K562 (cell line): Measurements from ENCODE around the gene SOX18. TPM values are rescaled to one million over a fixed set of nuclear protein-coding genes. Genes with fewer than 3 reads are reported as not detected.
A peak's percentile ranks its signal among the peaks of the same experiment; 100 is the strongest.

ENCODE experiments used
- ATAC-seq: fragments of 200-7000 bp; cut with Tn5 transposase; 3 replicates; pipeline ENCODE4 v1.9.1; 2020; ENCODE audit warnings: moderate library complexity
- BruUV-seq: library from RNA; stranded (reverse); fragments of 400-500 nt; replicated peaks from 2 replicates; lab custom pipeline; 2021; lab: Mats Ljungman, UMichigan
- CTCF ChIA-PET: fragments of 300-600 bp; formaldehyde crosslinking; extraction: SDS; loops from one replicate; lab custom pipeline; 2021; ENCODE audit warnings: low intra/inter-chr PET ratio; lab: Yijun Ruan, JAX
- POLR2A ChIA-PET: fragments of 300-600, 350-650 bp; sonication (Branson Sonifier 250); formaldehyde crosslinking; extraction: SDS; loops from one replicate; lab custom pipeline; 2021; ENCODE audit warnings: antibody characterized with exemption, inconsistent platforms; lab: Yijun Ruan, JAX
- DNase-seq, 4 experiments: peaks; one replicate each; pipeline versions ENCODE4 v3.0.0 to v3.0.0-alpha.2; 2011 to 2018; ENCODE audit warnings: low spot score in 3 of 4, mixed read lengths in 3 of 4; ENCODE audit errors: extremely low read depth in 1 of 4
- FAIRE-seq: peaks from 2 replicates; lab custom pipeline; 2011; peaks lifted over from hg19 to GRCh38; lab: Jason Lieb, UNC
- H2AFZ ChIP-seq: 2 replicates; pipeline ENCODE4 v1.6.0; 2011; ENCODE audit warnings: low read depth, low read length, control low read depth, inconsistent platforms
- H3K27ac ChIP-seq: fragments of 200-600 bp; 3 replicates; pipeline ENCODE4 v1.8.0; 2011; ENCODE audit warnings: low read depth, mild to moderate bottlenecking, control low read depth, inconsistent platforms, low read length, moderate library complexity, mixed read lengths; ENCODE audit errors: extremely low read depth
- H3K27me3 ChIP-seq, 2 experiments: fragments of 300-600 bp in 1 of 2; 2 replicates in 1 of 2; 3 replicates in 1 of 2; pipeline versions ENCODE4 v1.6.0 to v1.8.0; 2011; ENCODE audit warnings: inconsistent platforms in 2 of 2, low read length in 2 of 2, mild to moderate bottlenecking in 1 of 2, mixed read lengths in 1 of 2, moderate library complexity in 1 of 2; ENCODE audit not compliant: control insufficient read depth in 2 of 2, insufficient read depth in 2 of 2
- H3K36me3 ChIP-seq: fragments of 300-600 bp; 3 replicates; pipeline ENCODE4 v1.8.0; 2011; ENCODE audit warnings: mild to moderate bottlenecking, low read length, inconsistent platforms; ENCODE audit not compliant: control insufficient read depth, insufficient read depth
- H3K4me1 ChIP-seq, 2 experiments: fragments of 200-600 bp in 1 of 2; replicated peaks in 1 of 2; 2 replicates in 1 of 2; 3 replicates in 1 of 2; pipeline versions ENCODE4 v1.5.1 to v1.8.0; 2011; ENCODE audit warnings: inconsistent platforms in 2 of 2, low read length in 2 of 2, mild to moderate bottlenecking in 1 of 2, mixed read lengths in 1 of 2, moderate library complexity in 1 of 2; ENCODE audit not compliant: control insufficient read depth in 2 of 2, insufficient read depth in 2 of 2
- H3K4me2 ChIP-seq: 2 replicates; pipeline ENCODE4 v1.6.1; 2011; ENCODE audit warnings: low read length, control low read depth, inconsistent platforms, mixed read lengths; ENCODE audit not compliant: insufficient read depth
- H3K4me3 ChIP-seq: fragments of 200-600 bp; sonication (generic), shearing (Covaris generic); 2 replicates; pipeline ENCODE4 v1.5.1; 2016; ENCODE audit warnings: control low read depth, inconsistent platforms
- H3K79me2 ChIP-seq: fragments of 200-600 bp; 3 replicates; pipeline ENCODE4 v1.8.0; 2011; ENCODE audit warnings: low read length, inconsistent platforms; ENCODE audit not compliant: control insufficient read depth, insufficient read depth
- H3K9ac ChIP-seq, 2 experiments: 2 replicates each; pipeline versions ENCODE4 v1.6.0 to v1.6.1; 2011; ENCODE audit warnings: low read depth in 2 of 2, low read length in 2 of 2, control low read depth in 1 of 2, inconsistent platforms in 1 of 2, mild to moderate bottlenecking in 1 of 2, mixed read lengths in 1 of 2; ENCODE audit not compliant: insufficient read depth in 1 of 2
- H3K9me1 ChIP-seq: one replicate; pipeline ENCODE4 v1.6.0; 2011; ENCODE audit warnings: inconsistent platforms, mild to moderate bottlenecking, low read length, moderate library complexity; ENCODE audit not compliant: control insufficient read depth, insufficient read depth
- H3K9me3 ChIP-seq: replicated peaks from 2 replicates; pipeline ENCODE4 v1.5.1; 2011; ENCODE audit warnings: low read depth, low read length, inconsistent platforms; ENCODE audit not compliant: control insufficient read depth, insufficient read depth
- H4K20me1 ChIP-seq: replicated peaks from 2 replicates; pipeline ENCODE4 v1.6.1; 2011; ENCODE audit warnings: low read length, inconsistent platforms, mixed read lengths; ENCODE audit not compliant: control insufficient read depth, insufficient read depth
- CC2D1A ChIP-seq: fragments of 450-650 bp; IDR thresholded peaks from 2 replicates; pipeline ENCODE4 v1.6.1; 2017; ENCODE audit warnings: mild to moderate bottlenecking
- CREBBP ChIP-seq: IDR thresholded peaks from one replicate; pipeline ENCODE4 v1.6.1; 2012; ENCODE audit warnings: low read depth, mild to moderate bottlenecking, control low read depth, inconsistent platforms, low read length
- CTCFL ChIP-seq: IDR thresholded peaks from 2 replicates; pipeline ENCODE4 v1.6.1; 2011; ENCODE audit warnings: borderline replicate concordance, low read depth, mild to moderate bottlenecking, moderate library complexity, low read length; ENCODE audit not compliant: insufficient read depth, poor library complexity, severe bottlenecking
- FOXA1 ChIP-seq: fragments of 450-650 bp; IDR thresholded peaks from 2 replicates; pipeline ENCODE4 v1.6.1; 2016; ENCODE audit warnings: mild to moderate bottlenecking, borderline replicate concordance
- GATAD2B ChIP-seq: fragments of 450-650 bp; IDR thresholded peaks from 2 replicates; pipeline ENCODE4 v1.6.1; 2017; ENCODE audit warnings: mild to moderate bottlenecking, borderline replicate concordance
- HMBOX1 ChIP-seq: sonication (generic); IDR thresholded peaks from 2 replicates; pipeline ENCODE4 v1.6.1; 2016
- HNRNPK ChIP-seq: fragments of 200-400 bp; formaldehyde crosslinking; IDR thresholded peaks from one replicate; pipeline ENCODE4 v1.6.1; 2018; ENCODE audit warnings: mild to moderate bottlenecking, low read depth, low read length; ENCODE audit not compliant: poor library complexity, severe bottlenecking
- ILK ChIP-seq: fragments of 450-650 bp; IDR thresholded peaks from 2 replicates; pipeline ENCODE4 v1.6.1; 2016; ENCODE audit warnings: missing genetic modification characterization, low read depth, mild to moderate bottlenecking, missing compliant biosample characterization, moderate library complexity, borderline replicate concordance
- LCOR ChIP-seq: sonication (generic); formaldehyde crosslinking; IDR thresholded peaks from 2 replicates; pipeline ENCODE4 v1.8.0; 2022; ENCODE audit warnings: mild to moderate bottlenecking, missing genetic modification reagents
- MCM2 ChIP-seq: fragments of 450-650 bp; IDR thresholded peaks from 2 replicates; pipeline ENCODE4 v1.6.1; 2017; ENCODE audit warnings: low read depth, mild to moderate bottlenecking
- NFATC3 ChIP-seq: fragments of 450-650 bp; IDR thresholded peaks from 2 replicates; pipeline ENCODE4 v1.6.1; 2017; ENCODE audit warnings: mild to moderate bottlenecking
- PHF8 ChIP-seq: fragments of 200-600 bp; sonication (generic); IDR thresholded peaks from 2 replicates; pipeline ENCODE4 v1.6.1; 2012; ENCODE audit warnings: mixed run types, mild to moderate bottlenecking, inconsistent platforms, low read length, moderate library complexity, borderline replicate concordance
- POLR3A ChIP-seq: IDR thresholded peaks from 2 replicates; pipeline ENCODE4 v1.6.1; 2011; ENCODE audit warnings: borderline replicate concordance, mild to moderate bottlenecking, moderate library complexity; ENCODE audit not compliant: insufficient read length, insufficient read depth; ENCODE audit errors: extremely low read depth
- RBM14 ChIP-seq: fragments of 200-400 bp; formaldehyde crosslinking; IDR thresholded peaks from 2 replicates; pipeline ENCODE4 v1.6.1; 2018; ENCODE audit warnings: low read depth, mild to moderate bottlenecking, low read length, moderate library complexity, borderline replicate concordance; ENCODE audit not compliant: insufficient read depth
- RBM39 ChIP-seq: fragments of 200-400 bp; formaldehyde crosslinking; optimal IDR thresholded peaks from 2 replicates; pipeline ENCODE3; 2018; ENCODE audit warnings: low read depth, low read length
- SMAD4 ChIP-seq: fragments of 250-450 bp; sonication (Bioruptor Pico); conservative IDR thresholded peaks from 2 replicates; pipeline ENCODE4 v1.8.0; 2021; ENCODE audit warnings: inconsistent platforms, mild to moderate bottlenecking, moderate library complexity
- ZBTB7A ChIP-seq: IDR thresholded peaks from 2 replicates; pipeline ENCODE4 v1.6.1; 2011; ENCODE audit warnings: low read depth, mild to moderate bottlenecking, low read length, moderate library complexity, borderline replicate concordance; ENCODE audit not compliant: control insufficient read depth
- ZNF124 ChIP-seq: sonication (generic); formaldehyde crosslinking; IDR thresholded peaks from 2 replicates; pipeline ENCODE4 v1.8.1; 2022; ENCODE audit warnings: missing genetic modification reagents
- ZNF184 ChIP-seq: sonication (generic); formaldehyde crosslinking; IDR thresholded peaks from 2 replicates; pipeline ENCODE4 v1.5.0; 2020; ENCODE audit warnings: missing genetic modification reagents
- ZNF282 ChIP-seq: sonication (generic); formaldehyde crosslinking; IDR thresholded peaks from 2 replicates; pipeline ENCODE4 v1.8.1; 2023; ENCODE audit warnings: missing genetic modification reagents
- WGBS: fragments of 100-300 bp; shearing (Covaris generic); methylation state at CpG from one replicate; pipeline ENCODE4 v1.1.6; 2016; ENCODE audit warnings: low coverage, mixed read lengths; ENCODE audit not compliant: insufficient coverage; ENCODE audit errors: missing lambda C conversion rate; 5-methylcytosine and 5-hydroxymethylcytosine counted together
- in situ Hi-C: fragments of 300-500 bp; cut with MboI; formaldehyde crosslinking; loops from 4 replicates; pipeline ENCODE4 v1.15.0; 2018; ENCODE audit warnings: inconsistent platforms, mixed read lengths
- intact Hi-C: fragments of 100-400 bp; cut with micrococcal nuclease; formaldehyde crosslinking; loops from 2 replicates; pipeline ENCODE4 v1.14.2; 2022
- polyA plus RNA-seq, 8 experiments: library from polyadenylated mRNA; depleted of rRNA in 4 of 8; stranded (reverse) in 5 of 8; unstranded in 3 of 8; fragments of >200 nt; fragmentation: Nextera tagmentation in 2 of 8; fragmentation: Illumina TruSeq in 1 of 8; extraction: Ambion mirVana in 2 of 8; extraction: Trizol in 1 of 8; gene quantifications; 2 replicates each; pipeline versions ENCODE4 v1.2.1 to v1.2.3, GENCODE V29; 2011 to 2014; ENCODE audit warnings: inconsistent platforms in 1 of 8, missing spikeins in 1 of 8
- total RNA-seq, 7 experiments: library from RNA; depleted of rRNA in 6 of 7; stranded (reverse); fragments of >200 nt in 6 of 7; fragmentation: Illumina TruSeq in 2 of 7; extraction: Trizol in 2 of 7; gene quantifications; 2 replicates each; pipeline versions ENCODE4 v1.2.1 to v1.2.3, GENCODE V29; 2011 to 2021; ENCODE audit warnings: low replicate concordance in 1 of 7

Gene SOX18
- total and polyA plus RNA-seq, 9 of the 15 experiments (the other 6 are each of a cell fraction or from before 2014, with no cell fraction given): 0.15 to 19.8 (median 0.33) TPM

GRCh38 chr20:64045346-64046011 lies 4.0 kb downstream of the SOX18 start:
- 48% methylated on average over 9 of the region's 11 CpGs for WGBS
- 0 out of 2 replicates have a peak overlapping the region, but pooled peaks have one; percentile 1 for H3K4me2 ChIP-seq
- 0 out of 2 replicates have a peak, but pooled peaks have one; percentile 9 for TF ChIP-seq ZBTB7A
- TF ChIP-seq ZNF184 (CRISPR knock-in tag): no peak
- no peak for TF ChIP-seq HMBOX1
- no peak for TF ChIP-seq RBM39
- TF ChIP-seq MCM2: no peak
- TF ChIP-seq GATAD2B: no peak
- TF ChIP-seq POLR3A: no peak
- TF ChIP-seq NFATC3: no peak
- TF ChIP-seq ZNF282 (CRISPR knock-in tag): no peak
- no peak for TF ChIP-seq SMAD4 (CRISPR knock-in tag)
- TF ChIP-seq CC2D1A: no peak
- 0 out of 2 replicates have a peak, but pooled peaks have one; percentile 7 for TF ChIP-seq PHF8
- no peak for TF ChIP-seq ILK (tag)
- no peak for TF ChIP-seq RBM14
- no peak for TF ChIP-seq FOXA1
- TF ChIP-seq CTCFL: no peak
- TF ChIP-seq CREBBP: no peak
- no peak for TF ChIP-seq ZNF124 (CRISPR knock-in tag)
- TF ChIP-seq LCOR (CRISPR knock-in tag): no peak
- TF ChIP-seq HNRNPK: no peak

More at GRCh38 chr20:64045346-64046011, 4.0 kb downstream of the SOX18 start:
- H3K4me3 ChIP-seq: no peak overlapping the region
- peaks cover 12% of the 10 kb centered on the region; the same call in 1 of the 3 replicates for H3K36me3 ChIP-seq
- H3K27me3 ChIP-seq: no peaks in the 10 kb centered on the region
- no peaks in the 10 kb centered on the region for H4K20me1 ChIP-seq
- peak overlapping the region in 1 of 2 experiments; percentile 84; a peak in 2 of 4 replicates for H3K9ac ChIP-seq
- no peak for FAIRE-seq
- H3K4me1 ChIP-seq: peaks cover 38 to 78% of the 10 kb centered on the region in 2 experiments
- no peaks in the 10 kb centered on the region for H3K9me3 ChIP-seq
- DNase-seq: peak in 2 of 4 experiments; percentile 39 to 45
- CTCF ChIA-PET: no interaction called here
- peaks cover 4% of the 10 kb centered on the region for H3K9me1 ChIP-seq
- H3K27ac ChIP-seq: no peak overlapping the region; the same call in 2 of the 3 replicates
- in situ Hi-C loops: no loop called here
- 0 out of 3 replicates have a peak, but pooled peaks have one; percentile 8 for ATAC-seq
- intact Hi-C loops: no loop called here
- peaks cover 12% of the 10 kb centered on the region for H3K79me2 ChIP-seq
- POLR2A ChIA-PET: interaction anchor here (2.3 kb wide), 1 partner anchor 8 kb away, joined by 10 read pairs; no protein-coding TSS in a partner anchor
- BruUV-seq: no TSS peak
- H2AFZ ChIP-seq: peak overlapping the region; percentile 77
